Measurements from ENCODE around the gene ACAP1. TPM values are rescaled to one million over a fixed set of nuclear protein-coding genes. Genes with fewer than 3 reads are reported as not detected.

The ACAP1 gene
- total RNA-seq, 2 donors from 2014 or later, result 690 to 708 TPM

DNA sequence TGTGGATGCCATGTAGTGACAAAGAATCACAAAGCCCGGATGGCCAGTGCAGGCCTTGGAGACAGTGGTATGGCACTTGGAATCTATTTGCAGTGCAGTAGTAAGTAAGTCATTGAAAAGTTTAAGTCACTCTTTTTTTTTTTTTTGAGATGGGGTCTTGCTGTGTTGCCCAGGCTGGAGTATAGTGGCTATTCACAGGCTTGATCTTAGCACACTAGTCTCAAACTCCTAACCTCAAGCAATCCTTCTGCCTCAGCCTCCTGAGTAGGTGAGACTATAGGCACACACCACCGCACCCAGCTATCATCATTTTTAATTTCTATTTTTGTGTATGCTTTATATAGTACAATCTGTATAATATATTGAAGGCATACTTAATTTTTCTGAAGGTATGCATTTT lies 62.3 kb downstream of the ACAP1 start:
- Mint-ChIP-seq H3K27me3 (ENCODE audit: low read depth) (no peaks in the 10 kb centered on the region), H3K4me3 (no peak overlapping the region), H3K4me1 (ENCODE audit: low read depth) (peaks cover 14% of the 10 kb centered on the region), H3K27ac (no peak overlapping the region), H3K36me3 (ENCODE audit: insufficient read depth in 2 of 2) (peaks cover 0 to 1% of the 10 kb centered on the region in 2 donors), H3K9me3 (no peaks in the 10 kb centered on the region)
- DNase-seq, result no peak
- ATAC-seq (replicated peaks in 1 of 2), result no peak

Other genes starting within 250 kb of the ACAP1 start
- gene ASGR2, start 221.7 kb upstream of the ACAP1 start, total RNA-seq, result not detected
- gene ASGR1, start 157.2 kb upstream of the ACAP1 start, total RNA-seq, result 1 to 10 TPM; 1.5 to 2.1 TPM
- gene DLG4, start 116.7 kb upstream of the ACAP1 start, total RNA-seq, result 10 to 100 TPM; 16.2 to 16.7 TPM
- 100 to 1,000 TPM; 335 to 386 TPM for gene ACADVL, start 116.6 kb upstream of the ACAP1 start, total RNA-seq
- 10 to 100 TPM; 49.5 to 54.8 TPM for gene DVL2, start 102.0 kb upstream of the ACAP1 start, total RNA-seq
- 10 to 100 TPM; 28.9 to 32.2 TPM for gene PHF23, start 97.1 kb upstream of the ACAP1 start, total RNA-seq
- gene GABARAP, start 94.1 kb upstream of the ACAP1 start, total RNA-seq, result 100 to 1,000 TPM; 244 to 246 TPM
- gene CTDNEP1, start 84.8 kb upstream of the ACAP1 start, total RNA-seq, result 100 to 1,000 TPM; 184 to 186 TPM
- gene ELP5, start 84.3 kb upstream of the ACAP1 start, total RNA-seq, result 10 to 100 TPM; 62.1 to 89.5 TPM
- 1 to 10 TPM; 1.9 to 3.1 TPM for gene CLDN7, start 74.1 kb upstream of the ACAP1 start, total RNA-seq
- gene SLC2A4, start 54.8 kb upstream of the ACAP1 start, total RNA-seq, result under 1 TPM; 0.07 to 0.17 TPM
- 1 to 10 TPM; 3.6 to 9.5 TPM for gene YBX2, start 41.9 kb upstream of the ACAP1 start, total RNA-seq
- 100 to 1,000 TPM; 547 to 594 TPM for gene EIF5A, start 28.9 kb upstream of the ACAP1 start, total RNA-seq
- gene GPS2, start 21.2 kb upstream of the ACAP1 start, total RNA-seq, result 10 to 100 TPM; 50.5 to 50.7 TPM
- gene NEURL4, start 7.2 kb upstream of the ACAP1 start, total RNA-seq, result 10 to 100 TPM; 35.7 to 37.6 TPM
- gene KCTD11, start 15.6 kb downstream of the ACAP1 start, total RNA-seq, result 1 to 10 TPM; 4.9 to 5.5 TPM
- gene TMEM95, start 18.6 kb downstream of the ACAP1 start, total RNA-seq, result under 1 TPM in 1 of 2 donors, not detected in 1; 0.34 TPM
- 1 to 10 TPM; 5.5 to 6.5 TPM for gene TNK1, start 44.6 kb downstream of the ACAP1 start, total RNA-seq
- 10 to 100 TPM; 60.5 to 62.6 TPM for gene PLSCR3, start 58.0 kb downstream of the ACAP1 start, total RNA-seq
- 10 to 100 TPM; 64.8 to 88.2 TPM for gene TMEM256, start 67.6 kb downstream of the ACAP1 start, total RNA-seq
- gene NLGN2, start 71.3 kb downstream of the ACAP1 start, total RNA-seq, result 10 to 100 TPM; 17.4 to 19.8 TPM
- gene SPEM1, start 83.8 kb downstream of the ACAP1 start, total RNA-seq, result under 1 TPM; 0.58 to 0.67 TPM
- gene SPEM2, start 89.1 kb downstream of the ACAP1 start, total RNA-seq, result not detected
- gene SPEM3, start 92.3 kb downstream of the ACAP1 start, total RNA-seq, result not detected
- 10 to 100 TPM; 11.3 to 11.7 TPM for gene TMEM102, start 98.9 kb downstream of the ACAP1 start, total RNA-seq
- 1 to 10 TPM; 4.9 to 5.3 TPM for gene FGF11, start 103.0 kb downstream of the ACAP1 start, total RNA-seq
- gene CHRNB1, start 108.5 kb downstream of the ACAP1 start, total RNA-seq, result 10 to 100 TPM; 25.5 to 26.8 TPM
- 10 to 100 TPM; 28.5 to 29.0 TPM for gene ZBTB4, start 143.1 kb downstream of the ACAP1 start, total RNA-seq
- gene SLC35G6, start 144.9 kb downstream of the ACAP1 start, total RNA-seq, result under 1 TPM in 1 of 2 donors, not detected in 1; 0.25 TPM
- gene POLR2A, start 147.8 kb downstream of the ACAP1 start, total RNA-seq, result 100 to 1,000 TPM; 211 to 249 TPM
- 10 to 100 TPM; 23.2 to 25.5 TPM for gene TNFSF12, start 212.5 kb downstream of the ACAP1 start, total RNA-seq
- 1 to 10 TPM; 4.3 to 7.8 TPM for gene TNFSF13, start 222.2 kb downstream of the ACAP1 start, total RNA-seq
- 10 to 100 TPM; 41.8 to 55.3 TPM for gene SENP3, start 225.4 kb downstream of the ACAP1 start, total RNA-seq
- 10 to 100 TPM; 10.3 to 28.1 TPM for gene CD68, start 243.1 kb downstream of the ACAP1 start, total RNA-seq
- gene MPDU1, start 247.3 kb downstream of the ACAP1 start, total RNA-seq, result 10 to 100 TPM; 44.0 to 51.9 TPM

Measured in activated T-cell treated with anti-CD3 and anti-CD28 coated beads, Interleukin-2, amount 50 U/mL, for 72 hours (primary cell).